ENCODE results near the gene TRPM2.
"Not testable (repeated sequence)": the region's sequence is repeated elsewhere in the genome, so short reads cannot be mapped to it uniquely, and the experiment has no call there.

Gene TRPM2

GRCh38 chr21:44415073-44416025 is 61.9 kb downstream of the TRPM2 start:
- DNase-seq (ENCODE audit: low spot score) = no peak

DNA sequence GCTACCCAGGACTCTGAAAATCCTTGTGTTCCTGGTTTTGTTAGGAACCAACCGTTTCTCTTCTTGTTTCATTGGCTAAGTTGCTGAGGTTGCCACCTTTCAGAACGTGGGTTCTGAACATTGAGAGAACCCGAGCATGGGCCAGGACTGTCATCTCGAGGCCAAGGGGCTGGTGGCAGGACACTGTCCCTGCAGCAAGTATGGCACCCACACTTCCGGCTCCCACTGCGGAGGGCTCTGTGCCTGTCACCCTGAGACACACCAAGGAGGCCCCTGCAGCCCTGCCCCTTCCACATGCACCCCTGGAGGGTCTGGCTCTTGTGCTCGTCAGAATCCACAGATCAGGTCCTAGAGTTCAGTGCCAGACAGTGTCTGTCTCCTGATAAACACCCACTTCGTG is 62.8 kb downstream of the TRPM2 start:
- DNase-seq (ENCODE audit: low spot score) = no peak

- not testable (repeated sequence) for DNase-seq (ENCODE audit: low spot score)
Measured at GRCh38 chr21:44417621-44418107, 64.2 kb downstream of the TRPM2 start.

GRCh38 chr21:44418108-44418875 is 64.9 kb downstream of the TRPM2 start:
- no peak for DNase-seq (ENCODE audit: low spot score)

GRCh38 chr21:44418876-44419230 is 65.4 kb downstream of the TRPM2 start:
- no peak for DNase-seq (ENCODE audit: low spot score)

DNA sequence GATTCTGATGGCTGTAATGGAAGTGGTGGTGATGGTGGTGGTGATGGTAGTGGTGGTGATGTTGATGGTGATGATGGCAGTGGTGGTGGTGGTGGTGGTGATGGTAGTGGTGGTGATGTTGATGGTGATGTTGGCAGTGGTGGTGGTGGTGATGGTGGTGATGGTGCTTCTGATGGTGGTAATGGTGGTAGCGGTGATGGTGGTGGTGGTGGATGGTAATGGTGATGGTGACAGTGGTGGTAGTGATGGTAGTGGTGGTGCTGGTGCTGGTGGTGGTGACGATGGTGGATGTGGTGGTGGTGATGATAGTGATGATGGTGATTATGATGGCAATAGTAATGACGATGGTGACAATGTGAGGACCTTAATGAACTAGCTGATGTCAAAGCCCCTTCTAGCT is 66.3 kb downstream of the TRPM2 start:
- no peak for DNase-seq (ENCODE audit: low spot score)

DNA sequence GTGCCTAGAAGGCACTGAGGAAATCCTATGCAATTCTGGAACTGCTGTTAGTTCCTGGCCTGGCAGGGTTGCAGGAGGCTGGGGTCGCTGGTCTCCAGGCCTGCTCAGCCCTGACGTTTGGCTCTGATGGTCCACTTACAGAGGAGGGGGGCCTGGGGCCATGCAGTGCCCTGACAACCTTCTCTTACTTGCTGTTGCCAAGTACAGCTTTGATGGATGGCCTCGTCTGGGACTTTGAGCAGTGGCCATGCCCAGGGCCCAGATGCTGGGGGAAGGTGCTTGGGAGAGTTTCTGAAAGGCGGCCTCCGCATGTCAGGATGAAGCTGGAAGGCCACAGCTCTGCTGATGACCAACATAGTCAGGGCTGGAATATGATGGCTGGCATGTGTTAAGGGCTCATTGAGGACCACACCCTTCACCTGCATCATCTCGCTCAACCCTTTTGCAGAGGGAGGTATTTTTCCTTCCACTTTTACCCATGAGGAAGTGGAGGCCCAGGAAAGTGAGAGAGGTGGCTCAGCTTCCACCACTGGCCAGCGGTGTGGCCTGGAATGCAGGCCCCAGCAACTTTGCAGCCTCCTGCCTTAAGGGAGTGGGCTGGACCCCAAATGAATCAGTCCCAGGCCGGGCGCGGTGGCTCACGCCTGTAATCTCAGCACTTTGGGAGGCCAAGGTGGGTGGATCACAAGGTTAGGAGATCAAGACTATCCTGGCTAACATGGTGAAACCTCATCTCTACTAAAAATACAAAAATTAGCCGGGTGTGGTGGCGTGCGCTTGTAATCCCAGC is 67.2 kb downstream of the TRPM2 start:
- no peak for DNase-seq (ENCODE audit: low spot score)

DNA sequence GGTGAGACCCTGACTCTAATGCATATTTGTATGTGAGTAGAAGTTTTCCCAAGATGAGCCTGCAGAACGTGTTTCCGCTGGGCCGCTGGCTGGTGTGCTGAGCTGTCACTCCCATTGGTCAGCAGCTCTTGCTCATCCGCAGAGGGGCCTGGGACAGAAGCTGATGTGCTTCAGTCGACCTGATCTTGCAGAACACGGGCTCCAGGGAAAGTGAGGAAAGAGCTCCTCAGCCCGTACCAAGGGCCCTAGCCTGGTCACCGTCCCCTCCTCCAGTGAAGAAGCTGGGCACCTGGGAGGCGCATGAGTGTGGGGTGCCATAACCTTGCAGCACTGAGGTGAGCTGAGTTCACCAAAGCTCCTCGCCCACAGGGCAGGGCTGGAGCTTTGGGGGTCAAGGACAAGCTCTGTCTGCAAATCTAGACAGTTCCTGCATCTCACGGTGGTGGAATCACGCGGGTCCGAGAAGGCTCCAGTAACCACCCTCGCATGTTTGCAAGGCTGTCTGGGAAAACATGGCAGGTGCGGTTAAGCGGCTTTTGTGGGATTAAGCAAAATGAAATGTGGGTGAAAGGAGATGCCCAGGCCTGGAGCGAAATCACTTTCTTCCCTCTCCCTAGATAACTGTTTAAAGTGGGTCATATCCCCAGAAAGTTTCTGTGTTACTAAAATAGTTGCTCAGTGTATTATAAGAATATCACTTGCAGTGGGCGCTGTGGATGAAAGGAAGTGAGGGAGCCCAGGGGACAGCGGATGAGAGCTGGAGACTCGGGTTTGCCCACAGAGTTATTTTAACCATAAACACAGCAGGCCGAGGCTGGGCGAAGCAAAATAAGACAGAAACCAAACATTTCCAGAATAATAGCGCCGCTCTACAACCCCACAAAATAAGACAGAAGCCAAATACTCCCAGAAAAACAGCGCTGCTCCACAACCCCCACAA is 68.8 kb downstream of the TRPM2 start:
- no peak for DNase-seq (ENCODE audit: low spot score)

DNA sequence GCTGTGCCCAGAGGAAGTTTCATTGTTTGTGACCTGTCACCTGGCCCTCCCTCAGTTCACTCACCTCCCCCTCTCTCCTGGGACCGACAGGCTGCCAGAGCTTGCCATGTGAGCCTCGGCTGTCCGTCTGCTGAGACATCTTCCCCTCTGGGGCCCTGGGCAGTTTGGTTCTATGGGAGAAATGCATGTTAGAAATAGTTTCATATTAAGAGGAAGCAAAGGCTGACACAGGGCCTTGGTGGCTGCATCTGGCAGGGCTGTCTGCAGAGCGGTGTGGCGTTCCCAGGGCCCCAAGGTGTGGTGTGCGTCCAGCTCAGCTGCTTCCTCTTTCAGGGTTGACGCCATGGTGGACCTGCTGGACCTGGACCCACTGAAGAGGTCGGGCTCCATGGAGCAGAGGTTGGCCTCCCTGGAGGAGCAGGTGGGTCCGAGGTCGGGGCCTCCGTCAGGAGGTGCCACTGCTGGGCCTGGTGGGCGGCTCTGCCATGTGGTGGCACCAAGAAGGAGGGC is 69.9 kb downstream of the TRPM2 start:
- no peak for DNase-seq (ENCODE audit: low spot score)

GRCh38 chr21:44423941-44424607 is 70.7 kb downstream of the TRPM2 start:
- no peak for DNase-seq (ENCODE audit: low spot score)

GRCh38 chr21:44424608-44425306 is 71.3 kb downstream of the TRPM2 start:
- no peak for DNase-seq (ENCODE audit: low spot score)

DNA sequence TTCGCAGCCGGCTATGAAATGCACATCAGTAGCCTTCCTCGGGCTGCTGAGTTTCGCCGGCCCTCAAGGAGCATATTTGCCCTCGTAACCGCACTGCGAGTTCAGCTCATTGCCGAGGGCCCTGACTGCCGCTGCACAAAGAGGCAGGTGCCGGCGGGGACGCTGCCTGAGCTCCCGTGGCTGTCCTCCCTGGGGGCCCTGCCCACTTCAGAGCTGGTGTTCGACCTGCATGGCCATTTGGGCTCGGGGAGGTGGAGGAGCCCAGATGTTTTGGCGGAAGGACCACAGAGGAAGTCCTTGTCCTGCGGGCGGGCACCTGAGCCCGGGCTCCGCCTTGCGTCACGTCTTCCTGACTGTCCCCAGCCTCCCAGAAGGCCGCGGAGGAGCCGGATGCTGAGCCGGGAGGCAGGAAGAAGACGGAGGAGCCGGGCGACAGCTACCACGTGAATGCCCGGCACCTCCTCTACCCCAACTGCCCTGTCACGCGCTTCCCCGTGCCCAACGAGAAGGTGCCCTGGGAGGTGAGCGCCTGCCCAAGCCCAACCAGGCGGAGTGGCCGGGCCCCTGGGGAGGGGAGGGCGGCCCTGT is 72.0 kb downstream of the TRPM2 start:
- no peak for DNase-seq (ENCODE audit: low spot score)

DNA sequence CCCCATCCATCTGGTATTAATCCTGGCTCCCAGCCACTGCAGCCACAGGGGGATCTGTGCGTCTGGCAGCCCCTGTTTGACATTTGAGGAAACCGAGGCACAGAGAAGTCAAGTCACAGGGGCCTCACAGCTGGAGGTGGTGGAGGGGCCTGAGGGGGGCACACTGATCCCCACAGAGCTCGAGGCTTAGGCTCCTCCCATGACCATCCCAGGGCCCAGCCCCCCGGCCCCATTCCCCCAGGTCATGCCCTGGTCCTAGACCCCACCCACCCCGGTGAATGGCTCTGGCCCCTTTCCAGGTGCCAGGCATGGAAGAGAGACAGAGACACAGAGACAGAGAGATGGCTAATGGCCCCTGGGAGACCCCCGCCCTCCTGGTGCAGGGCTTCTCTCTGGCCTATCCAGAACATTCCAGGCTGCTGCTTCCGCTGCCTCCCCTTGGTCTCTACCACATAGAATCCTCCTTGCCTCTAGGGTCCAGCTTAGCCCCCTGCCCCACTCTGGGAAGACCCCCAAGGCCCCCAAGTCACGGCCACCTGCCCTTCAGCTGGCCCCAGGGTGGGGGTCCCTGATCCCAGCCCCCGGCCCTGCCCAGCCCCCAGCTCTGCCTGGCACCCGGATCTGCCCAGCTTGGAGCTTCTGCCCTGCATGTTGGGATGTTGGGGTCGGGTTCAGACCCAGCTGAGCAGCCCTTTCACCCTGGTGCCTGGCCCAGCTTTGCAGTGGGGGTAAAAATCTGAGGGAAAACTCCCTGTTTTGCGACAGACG is 72.7 kb downstream of the TRPM2 start:
- DNase-seq (ENCODE audit: low spot score) = no peak

DNA sequence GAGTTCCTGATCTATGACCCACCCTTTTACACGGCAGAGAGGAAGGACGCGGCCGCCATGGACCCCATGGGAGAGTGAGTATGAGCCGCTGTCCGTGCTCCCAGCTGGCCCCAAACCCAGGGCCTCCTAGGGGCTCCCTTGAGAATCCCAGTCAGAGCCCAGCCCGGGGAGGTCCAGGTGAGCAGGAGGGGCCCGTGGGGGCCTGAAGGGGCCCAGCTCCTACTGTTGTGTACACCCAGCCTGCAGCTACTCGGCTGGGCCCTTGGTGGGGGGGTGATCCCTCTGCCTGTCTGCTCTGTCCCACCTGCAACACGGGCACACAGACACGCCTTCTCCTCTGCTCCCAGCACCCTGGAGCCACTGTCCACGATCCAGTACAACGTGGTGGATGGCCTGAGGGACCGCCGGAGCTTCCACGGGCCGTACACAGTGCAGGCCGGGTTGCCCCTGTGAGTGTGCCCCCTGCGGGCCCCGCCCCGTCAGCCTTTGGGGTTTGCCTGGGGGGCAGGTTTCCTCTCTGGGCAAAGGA is 73.3 kb downstream of the TRPM2 start:
- no peak for DNase-seq (ENCODE audit: low spot score)

DNA sequence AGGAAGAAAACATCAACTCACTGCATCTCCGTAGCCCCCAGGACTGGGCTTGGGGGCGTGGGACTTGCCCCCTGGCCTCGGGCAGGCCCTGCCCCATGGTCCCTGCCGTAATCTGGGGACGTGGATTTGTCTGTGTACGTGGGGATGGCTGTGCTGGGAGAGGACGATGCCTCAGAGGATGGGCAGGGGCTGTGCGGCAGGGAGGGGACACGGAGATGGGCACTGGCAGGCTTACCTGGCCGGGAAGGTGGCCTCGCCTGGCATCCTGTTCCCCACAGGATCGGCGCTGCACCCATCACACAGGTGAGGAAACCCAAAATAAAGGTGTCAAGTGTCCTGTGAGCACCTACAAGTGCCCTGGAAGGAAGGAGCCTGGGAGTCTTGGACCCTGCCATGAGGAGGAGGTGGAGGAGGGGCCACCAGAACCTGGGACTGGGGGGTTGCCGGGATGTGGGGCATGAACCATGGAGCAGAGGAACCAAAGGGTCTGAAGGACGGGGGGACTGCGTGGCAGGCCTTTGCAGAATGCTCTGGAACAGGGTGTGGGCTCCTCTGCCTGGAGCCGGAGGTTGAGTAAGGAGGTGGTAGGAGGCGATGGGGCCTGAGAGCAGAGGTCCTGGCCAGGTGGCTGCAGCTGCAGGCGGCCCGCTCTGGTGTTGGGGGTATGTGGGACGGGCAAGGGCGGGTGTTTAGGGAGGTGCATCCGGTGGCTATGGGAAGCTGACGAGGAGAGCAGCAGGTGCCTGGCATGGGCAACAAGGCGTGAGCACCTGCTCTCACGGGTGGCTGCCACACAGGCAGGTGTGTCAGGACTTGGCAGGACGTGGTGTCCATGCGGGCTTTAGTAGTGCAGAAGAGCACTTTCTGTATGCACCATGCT is 74.1 kb downstream of the TRPM2 start:
- no peak for DNase-seq (ENCODE audit: low spot score)

DNA sequence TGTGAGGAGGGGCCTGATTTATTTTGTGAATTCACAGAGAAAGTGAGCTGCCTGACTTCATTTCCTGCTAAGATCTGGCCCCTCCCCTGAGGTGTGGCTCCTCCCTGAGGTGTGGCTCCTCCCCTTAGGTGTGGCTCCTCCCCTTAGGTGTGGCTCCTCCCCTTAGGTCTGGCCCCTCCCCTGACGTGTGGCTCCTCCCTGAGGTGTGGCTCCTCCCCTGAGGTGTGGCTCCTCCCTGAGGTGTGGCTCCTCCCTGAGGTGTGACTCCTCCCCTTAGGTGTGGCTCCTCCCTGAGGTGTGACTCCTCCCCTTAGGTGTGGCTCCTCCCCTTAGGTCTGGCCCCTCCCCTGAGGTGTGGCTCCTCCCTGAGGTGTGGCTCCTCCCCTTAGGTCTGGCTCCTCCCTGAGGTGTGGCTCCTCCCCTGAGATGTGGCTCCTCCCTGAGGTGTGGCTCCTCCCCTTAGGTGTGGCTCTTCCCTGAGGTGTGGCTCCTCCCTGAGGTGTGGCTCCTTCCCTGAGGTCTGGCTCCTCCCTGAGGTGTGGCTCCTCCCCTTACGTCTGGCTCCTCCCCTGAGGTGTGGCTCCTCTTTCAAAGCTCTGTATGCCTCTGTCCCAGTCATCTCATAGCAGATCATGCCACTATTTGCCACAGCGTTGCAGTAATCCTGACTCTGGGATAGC is 75.0 kb downstream of the TRPM2 start:
- DNase-seq (ENCODE audit: low spot score) = peak; percentile 38

- DNase-seq (ENCODE audit: low spot score) = no peak
Measured at GRCh38 chr21:44429894-44430293, 76.5 kb downstream of the TRPM2 start.
